ENCODE data around the gene OSBPL1A.

GRCh38 chr18:24344509-24344908, 53.1 kb downstream of the OSBPL1A start:
- no peak for TF ChIP-seq EZH2 (IDR thresholded peaks at IDR 0.05; ENCODE audit: borderline replicate concordance, low read length)
- TF ChIP-seq CTCF (conservative IDR thresholded peaks at IDR 0.05 in 1 of 2, IDR thresholded peaks at IDR 0.05 in 1 of 2; ENCODE audit: extremely low read depth in 1 of 2, insufficient read depth in 1 of 2, low read depth in 1 of 2, low read length in 2 of 2), result no peak

All from mammary epithelial cell (primary cell).